Progenitor cell of endocrine pancreas (in vitro differentiated cells): Measurements from ENCODE around the gene CNPY3. TPM values are rescaled to one million over a fixed set of nuclear protein-coding genes. Genes with fewer than 3 reads are reported as not detected.

Experiments used
- DNase-seq: peaks from one replicate; pipeline ENCODE4 v3.0.0; 2021; ENCODE audit warnings: low spot score; ENCODE audit not compliant: unreplicated experiment
- H3K27ac Mint-ChIP-seq: 2 replicates; pipeline ENCODE4 v1.8.0; 2021; ENCODE audit warnings: mild to moderate bottlenecking, moderate library complexity, mixed read lengths
- H3K27me3 Mint-ChIP-seq: 2 replicates; pipeline ENCODE4 v1.8.0; 2021; ENCODE audit warnings: mixed read lengths
- H3K36me3 Mint-ChIP-seq: 2 replicates; pipeline ENCODE4 v1.8.0; 2022; ENCODE audit warnings: mixed read lengths; ENCODE audit not compliant: insufficient read depth
- H3K4me1 Mint-ChIP-seq: 2 replicates; pipeline ENCODE4 v1.8.0; 2021; ENCODE audit warnings: low read depth, mixed read lengths
- H3K4me3 Mint-ChIP-seq: 2 replicates; pipeline ENCODE4 v1.8.0; 2021; ENCODE audit warnings: low read depth, mild to moderate bottlenecking, moderate library complexity, mixed read lengths
- H3K9me3 Mint-ChIP-seq: 2 replicates; pipeline ENCODE4 v1.8.0; 2021; ENCODE audit warnings: low read depth, mixed read lengths
- CTCF ChIP-seq: fragments of 200-600 bp; sonication (generic); IDR thresholded peaks from one replicate; pipeline ENCODE4 v1.5.0; 2021; ENCODE audit warnings: antibody characterized with exemption, mild to moderate bottlenecking; ENCODE audit not compliant: unreplicated experiment
- total RNA-seq: library from RNA; stranded (reverse); gene quantifications from 2 replicates; pipeline ENCODE4 v1.2.1, GENCODE V29; 2021

Gene CNPY3
- total RNA-seq, 1 donor from 2014 or later = 64.1 TPM

GRCh38 chr6:42966571-42966970 lies 37.3 kb downstream of the CNPY3 start:
- Mint-ChIP-seq H3K27ac (no peak overlapping the region), H3K4me1 (no peaks in the 10 kb centered on the region), H3K4me3 (peak overlapping the region; percentile 14), H3K27me3 (peaks cover 3% of the 10 kb centered on the region), H3K9me3 (no peaks in the 10 kb centered on the region), H3K36me3 (peaks cover 8% of the 10 kb centered on the region)
- TF ChIP-seq CTCF = no peak
- no peak for DNase-seq

GRCh38 chr6:42967228-42967627 lies 37.9 kb downstream of the CNPY3 start:
- peaks cover 3% of the 10 kb centered on the region for H3K27me3 Mint-ChIP-seq
- DNase-seq = no peak
- H3K4me1 Mint-ChIP-seq = no peaks in the 10 kb centered on the region
- H3K27ac Mint-ChIP-seq = peak overlapping the region; percentile 74
- H3K9me3 Mint-ChIP-seq = no peaks in the 10 kb centered on the region
- H3K36me3 Mint-ChIP-seq = peaks cover 6% of the 10 kb centered on the region
- no peak overlapping the region for H3K4me3 Mint-ChIP-seq
- no peak for TF ChIP-seq CTCF

GRCh38 chr6:42968126-42968701 lies 38.9 kb downstream of the CNPY3 start:
- Mint-ChIP-seq H3K27me3 (no peaks in the 10 kb centered on the region), H3K4me1 (no peaks in the 10 kb centered on the region), H3K9me3 (no peaks in the 10 kb centered on the region), H3K36me3 (peaks cover 4% of the 10 kb centered on the region), H3K4me3 (no peak overlapping the region), H3K27ac (no peak overlapping the region)
- no peak for TF ChIP-seq CTCF
- no peak for DNase-seq

GRCh38 chr6:42968783-42969182 lies 39.5 kb downstream of the CNPY3 start:
- H3K4me1 Mint-ChIP-seq = no peaks in the 10 kb centered on the region
- H3K9me3 Mint-ChIP-seq = no peaks in the 10 kb centered on the region
- TF ChIP-seq CTCF = no peak
- DNase-seq = no peak
- H3K4me3 Mint-ChIP-seq = no peak overlapping the region
- H3K27ac Mint-ChIP-seq = no peak overlapping the region
- H3K36me3 Mint-ChIP-seq = peaks cover 4% of the 10 kb centered on the region
- no peaks in the 10 kb centered on the region for H3K27me3 Mint-ChIP-seq

GRCh38 chr6:42969431-42969830 lies 40.2 kb downstream of the CNPY3 start:
- TF ChIP-seq CTCF = no peak
- Mint-ChIP-seq H3K9me3 (no peaks in the 10 kb centered on the region), H3K27me3 (no peaks in the 10 kb centered on the region), H3K27ac (no peak overlapping the region), H3K4me3 (no peak overlapping the region), H3K36me3 (peaks cover 4% of the 10 kb centered on the region), H3K4me1 (no peaks in the 10 kb centered on the region)
- DNase-seq = no peak
